GM19372 (cell line): ENCODE results near the gene HNRNPD.
"Not testable (repeated sequence)": the region's sequence is repeated elsewhere in the genome, so short reads cannot be mapped to it uniquely, and the experiment has no call there.

ENCODE experiments used
- ATAC-seq: cut with Tn5 transposase; IDR thresholded peaks from one replicate; pipeline ENCODE4 v1.9.1; 2021; ENCODE audit warnings: mild to moderate bottlenecking, low read depth, moderate library complexity; ENCODE audit not compliant: unreplicated experiment

Gene HNRNPD

GRCh38 chr4:82376109-82376508 is 2.3 kb upstream of the HNRNPD start:
- ATAC-seq: no peak

- peak; percentile 27 for ATAC-seq
These were observed 340 bp downstream of the HNRNPD start for GRCh38 chr4:82373486-82373815.

GRCh38 chr4:82372517-82373485 is 990 bp downstream of the HNRNPD start:
- ATAC-seq: no peak

- no peak for ATAC-seq
These were observed 2.3 kb downstream of the HNRNPD start for GRCh38 chr4:82371497-82371896.

- ATAC-seq: no peak
These were observed 6.2 kb downstream of the HNRNPD start for GRCh38 chr4:82367438-82368097.

GRCh38 chr4:82366431-82366830 is 7.4 kb downstream of the HNRNPD start:
- ATAC-seq: not testable (repeated sequence)

GRCh38 chr4:82363896-82364487 is 9.8 kb downstream of the HNRNPD start:
- ATAC-seq: no peak

- ATAC-seq: no peak
These were observed 11.2 kb downstream of the HNRNPD start for GRCh38 chr4:82362565-82362964.

- ATAC-seq: no peak
These were observed 13.3 kb downstream of the HNRNPD start for GRCh38 chr4:82360298-82361177.

- ATAC-seq: no peak
These were observed 14.9 kb downstream of the HNRNPD start for GRCh38 chr4:82358847-82359246.

- ATAC-seq: no peak
These were observed 16.2 kb downstream of the HNRNPD start for GRCh38 chr4:82357640-82358039.

- ATAC-seq: no peak
These were observed 19.0 kb downstream of the HNRNPD start for GRCh38 chr4:82354788-82355187.

GRCh38 chr4:82352825-82353366 is 20.9 kb downstream of the HNRNPD start:
- no peak for ATAC-seq

- no peak for ATAC-seq
These were observed 21.5 kb downstream of the HNRNPD start for GRCh38 chr4:82352118-82352824.

- ATAC-seq: no peak
These were observed 27.7 kb downstream of the HNRNPD start for GRCh38 chr4:82346126-82346525.

- no peak for ATAC-seq
These were observed 38.7 kb downstream of the HNRNPD start for GRCh38 chr4:82335043-82335442.

GRCh38 chr4:82333641-82334040 is 40.1 kb downstream of the HNRNPD start:
- not testable (repeated sequence) for ATAC-seq

GRCh38 chr4:82331814-82332213 is 42.0 kb downstream of the HNRNPD start:
- no peak for ATAC-seq

- no peak for ATAC-seq
These were observed 53.4 kb downstream of the HNRNPD start for GRCh38 chr4:82320351-82320750.

- ATAC-seq: not testable (repeated sequence)
These were observed 70.7 kb downstream of the HNRNPD start for GRCh38 chr4:82303063-82303462.
